Stimulated activated CD8-positive, alpha-beta memory T cell treated with anti-CD3 and anti-CD28 coated beads, Interleukin-4, amount 100 ng/mL, for 24 hours (primary cell): ENCODE data around the gene SH3GL3.

Experiments used
- DNase-seq: peaks from one replicate; pipeline ENCODE4 v3.0.0-alpha.2; 2020; ENCODE audit warnings: low read depth

Gene SH3GL3

GRCh38 chr15:83612898-83613635, 165.9 kb downstream of the SH3GL3 start:
- DNase-seq: no peak

- DNase-seq: no peak
Measured at GRCh38 chr15:83613714-83614113, 166.6 kb downstream of the SH3GL3 start.

- DNase-seq: no peak
Measured at GRCh38 chr15:83616840-83617239, 169.7 kb downstream of the SH3GL3 start.

- DNase-seq: no peak
Measured at GRCh38 chr15:83626171-83626802, 179.1 kb downstream of the SH3GL3 start.

GRCh38 chr15:83631534-83631933, 184.4 kb downstream of the SH3GL3 start:
- DNase-seq: no peak

- no peak for DNase-seq
Measured at GRCh38 chr15:83643201-83643600, 196.1 kb downstream of the SH3GL3 start.

- no peak for DNase-seq
Measured at GRCh38 chr15:83644439-83644838, 197.3 kb downstream of the SH3GL3 start.

GRCh38 chr15:83650831-83651230, 203.7 kb downstream of the SH3GL3 start:
- no peak for DNase-seq

GRCh38 chr15:83651541-83651940, 204.4 kb downstream of the SH3GL3 start:
- no peak for DNase-seq

GRCh38 chr15:83652626-83653204, 205.6 kb downstream of the SH3GL3 start:
- no peak for DNase-seq

- no peak for DNase-seq
Measured at GRCh38 chr15:83653288-83653638, 206.1 kb downstream of the SH3GL3 start.

- no peak for DNase-seq
Measured at GRCh38 chr15:83653639-83654378, 206.7 kb downstream of the SH3GL3 start, which contains the start of gene ADAMTSL3. Gene ADAMTSL3 (plus strand): TSS chr15:83654123. CDS start chr15:83655762, 1,639 bp downstream.

GRCh38 chr15:83654379-83655236, 207.5 kb downstream of the SH3GL3 start:
- no peak for DNase-seq

GRCh38 chr15:83655237-83655616, 208.1 kb downstream of the SH3GL3 start:
- no peak for DNase-seq

GRCh38 chr15:83656192-83656591, 209.1 kb downstream of the SH3GL3 start:
- DNase-seq: no peak

- DNase-seq: no peak
Measured at GRCh38 chr15:83656943-83657528, 209.9 kb downstream of the SH3GL3 start.

- no peak for DNase-seq
Measured at GRCh38 chr15:83657549-83657948, 210.4 kb downstream of the SH3GL3 start.

GRCh38 chr15:83658430-83659416, 211.6 kb downstream of the SH3GL3 start:
- no peak for DNase-seq

- no peak for DNase-seq
Measured at GRCh38 chr15:83659417-83659812, 212.3 kb downstream of the SH3GL3 start.

GRCh38 chr15:83665480-83665879, 218.3 kb downstream of the SH3GL3 start:
- DNase-seq: no peak
